HCT116 (cell line): Measurements from ENCODE around the gene ACAP2.

Experiments used
- CTCF ChIP-seq, 3 experiments: fragments of 200-600 bp in 1 of 3; sonication (generic) in 1 of 3; IDR thresholded peaks in 2 of 3; conservative IDR thresholded peaks in 1 of 3; 2 replicates each; pipeline ENCODE4 v1.5.1; 2012 to 2017; ENCODE audit warnings: low read depth in 2 of 3, low read length in 2 of 3, antibody characterized with exemption in 1 of 3, borderline replicate concordance in 1 of 3, control low read depth in 1 of 3, mild to moderate bottlenecking in 1 of 3, mixed read lengths in 1 of 3, mixed run types in 1 of 3, moderate library complexity in 1 of 3; ENCODE audit not compliant: insufficient read depth in 1 of 3
- FOSL1 ChIP-seq: IDR thresholded peaks from 2 replicates; pipeline ENCODE4 v1.6.1; 2012; ENCODE audit warnings: low read depth
- POLR2A ChIP-seq: IDR thresholded peaks from 2 replicates; pipeline ENCODE4 v1.7.0; 2011; ENCODE audit warnings: borderline replicate concordance; ENCODE audit not compliant: insufficient read depth, insufficient read length; ENCODE audit errors: extremely low read depth
- ZBTB33 ChIP-seq: IDR thresholded peaks from 2 replicates; pipeline ENCODE4 v1.6.1; 2011; ENCODE audit warnings: mild to moderate bottlenecking, low read length, moderate library complexity; ENCODE audit not compliant: insufficient replicate concordance; ENCODE audit errors: extremely low read depth

DNA sequence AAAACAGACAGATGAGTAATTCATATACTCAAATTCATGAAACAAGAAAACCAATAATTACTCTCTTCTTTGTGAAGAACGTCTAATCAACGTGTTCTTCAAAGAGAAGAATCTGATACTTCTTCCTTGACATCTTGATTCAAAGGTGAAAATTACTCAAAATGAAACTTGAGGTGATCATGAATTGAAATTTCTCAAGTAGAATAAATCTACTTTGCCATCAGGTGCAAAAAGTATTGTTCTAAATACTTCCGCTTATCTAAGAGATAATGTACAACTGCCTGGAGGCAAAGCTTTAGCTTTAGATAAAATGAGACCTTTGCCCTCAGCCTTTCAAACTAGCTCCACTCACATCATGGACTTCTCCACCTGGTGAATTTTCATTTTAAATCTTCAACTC, 158.0 kb downstream of the ACAP2 start:
- TF ChIP-seq CTCF (IDR thresholded peaks at IDR 0.05 in 2 of 3, conservative IDR thresholded peaks at IDR 0.05 in 1 of 3; ENCODE audit: borderline replicate concordance in 1 of 3, insufficient read depth in 1 of 3, low read depth in 2 of 3, low read length in 2 of 3), result no peak
- TF ChIP-seq FOSL1, result no peak
- no peak for TF ChIP-seq POLR2A
- no peak for TF ChIP-seq ZBTB33
